Stomach (tissue), 9 donors: Measurements from ENCODE around the gene ASAH2. TPM values are rescaled to one million over a fixed set of nuclear protein-coding genes. Genes with fewer than 3 reads are reported as not detected.
A peak's percentile ranks its signal among the peaks of the same experiment; 100 is the strongest.
"Not testable (repeated sequence)": the region's sequence is repeated elsewhere in the genome, so short reads cannot be mapped to it uniquely, and the experiment has no call there.

Source experiments
- DNase-seq, 2 donors: peaks; one replicate each; pipeline versions ENCODE4 v3.0.0 to v3.0.0-alpha.2; 2013 to 2019
- H3K27ac ChIP-seq, 5 donors: fragments of 200-600 bp in 4 of 5; sonication (generic) in 4 of 5; one replicate each; pipeline ENCODE4 v1.5.1; 2013 to 2019; ENCODE audit warnings: mild to moderate bottlenecking in 1 of 5, moderate library complexity in 1 of 5
- H3K27me3 ChIP-seq, 3 donors: fragments of 200-600 bp; sonication (generic); one replicate each; pipeline ENCODE4 v1.5.1; 2017 to 2019; ENCODE audit warnings: mixed run types in 1 of 3
- H3K36me3 ChIP-seq, 4 donors: fragments of 200-600 bp; sonication (generic); 1 replicate in 3 of 4; 2 replicates in 1 of 4; pipeline ENCODE4 v1.5.1; 2016 to 2019
- H3K4me1 ChIP-seq, 4 donors: fragments of 200-600 bp; sonication (generic); one replicate each; pipeline ENCODE4 v1.5.1; 2016 to 2019
- H3K4me3 ChIP-seq, 4 donors: fragments of 200-600 bp; sonication (generic) in 3 of 4; one replicate each; pipeline ENCODE4 v1.5.1; 2016 to 2019; ENCODE audit warnings: mild to moderate bottlenecking in 1 of 4
- H3K9me3 ChIP-seq, 4 donors: fragments of 200-600 bp; sonication (generic); one replicate each; pipeline ENCODE4 v1.5.1; 2016 to 2019
- EP300 ChIP-seq: sonication (generic); formaldehyde crosslinking; IDR thresholded peaks from one replicate; pipeline ENCODE4 v1.6.1; 2017; ENCODE audit warnings: antibody characterized with exemption
- POLR2A ChIP-seq, 4 donors: fragments of 450-650 bp; IDR thresholded peaks; one replicate each; pipeline ENCODE4 v1.6.1; 2016; ENCODE audit warnings: antibody characterized with exemption in 4 of 4, control low read depth in 2 of 4, mild to moderate bottlenecking in 1 of 4, moderate library complexity in 1 of 4
- POLR2AphosphoS5 ChIP-seq, 3 donors: sonication (generic); formaldehyde crosslinking; IDR thresholded peaks; one replicate each; pipeline ENCODE4 v1.6.1; 2016; ENCODE audit warnings: antibody characterized with exemption in 3 of 3
- WGBS, 5 donors: extraction: QIAGEN DNeasy Blood & Tissue Kit in 3 of 5; methylation state at CpG; one replicate each; pipeline versions ENCODE4 v1.1.5 to v1.1.7; 2013 to 2018; 5-methylcytosine and 5-hydroxymethylcytosine counted together
- intact Hi-C: fragments of 100-400 bp; cut with DNase I; formaldehyde crosslinking; loops from one replicate; pipeline ENCODE4 v1.15.1; 2023; ENCODE audit warnings: low total_unique reads
- polyA plus RNA-seq, 3 donors: library from polyadenylated mRNA; stranded (reverse); fragments of 200-250 nt; gene quantifications; one replicate each; pipeline ENCODE4 v1.2.3, GENCODE V29; 2013
- total RNA-seq, 5 donors: library from RNA; depleted of rRNA; stranded (reverse); fragments of >200 nt; gene quantifications; one replicate each; pipeline versions ENCODE4 v1.1.0 to v1.2.3, GENCODE V29; 2014 to 2016
- TF ChIP-seq, protein P1 (sequence below), 7 experiments: fragments of 450-650 bp in 4 of 7; fragments of 200-600 bp in 3 of 7; sonication (generic) in 3 of 7; IDR thresholded peaks; one replicate each; pipeline ENCODE4 v1.5.1; 2016 to 2019; ENCODE audit warnings: antibody characterized with exemption in 7 of 7, control low read depth in 2 of 7, mild to moderate bottlenecking in 1 of 7
- donor health status: healthy with polysubstance abuse.
- donor health status: Bipolar disorder and iron deficiency.
- donor health status: healthy.

ASAH2 gene
- total and polyA plus RNA-seq, 8 donors, result 0.20 to 22.8 (median 0.55) TPM

- no peaks in the 10 kb centered on the region for H3K36me3 ChIP-seq
- intact Hi-C loops, result no loop called here
- no peaks in the 10 kb centered on the region for H3K4me1 ChIP-seq
- no peak overlapping the region for H3K4me3 ChIP-seq
- no peaks in the 10 kb centered on the region for H3K9me3 ChIP-seq
- H3K27ac ChIP-seq, result no peak overlapping the region
- H3K27me3 ChIP-seq, result no peaks in the 10 kb centered on the region
- no peak for DNase-seq
- TF ChIP-seq, protein P1, sequence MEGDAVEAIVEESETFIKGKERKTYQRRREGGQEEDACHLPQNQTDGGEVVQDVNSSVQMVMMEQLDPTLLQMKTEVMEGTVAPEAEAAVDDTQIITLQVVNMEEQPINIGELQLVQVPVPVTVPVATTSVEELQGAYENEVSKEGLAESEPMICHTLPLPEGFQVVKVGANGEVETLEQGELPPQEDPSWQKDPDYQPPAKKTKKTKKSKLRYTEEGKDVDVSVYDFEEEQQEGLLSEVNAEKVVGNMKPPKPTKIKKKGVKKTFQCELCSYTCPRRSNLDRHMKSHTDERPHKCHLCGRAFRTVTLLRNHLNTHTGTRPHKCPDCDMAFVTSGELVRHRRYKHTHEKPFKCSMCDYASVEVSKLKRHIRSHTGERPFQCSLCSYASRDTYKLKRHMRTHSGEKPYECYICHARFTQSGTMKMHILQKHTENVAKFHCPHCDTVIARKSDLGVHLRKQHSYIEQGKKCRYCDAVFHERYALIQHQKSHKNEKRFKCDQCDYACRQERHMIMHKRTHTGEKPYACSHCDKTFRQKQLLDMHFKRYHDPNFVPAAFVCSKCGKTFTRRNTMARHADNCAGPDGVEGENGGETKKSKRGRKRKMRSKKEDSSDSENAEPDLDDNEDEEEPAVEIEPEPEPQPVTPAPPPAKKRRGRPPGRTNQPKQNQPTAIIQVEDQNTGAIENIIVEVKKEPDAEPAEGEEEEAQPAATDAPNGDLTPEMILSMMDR (IDR thresholded peaks at IDR 0.05), result no peak
- TF ChIP-seq POLR2A (IDR thresholded peaks at IDR 0.05) (no peak), POLR2AphosphoS5 (IDR thresholded peaks at IDR 0.05) (no peak), EP300 (no peak)
These were observed 7.1 kb downstream of the ASAH2 start for GRCh38 chr10:50244201-50244600.

DNA sequence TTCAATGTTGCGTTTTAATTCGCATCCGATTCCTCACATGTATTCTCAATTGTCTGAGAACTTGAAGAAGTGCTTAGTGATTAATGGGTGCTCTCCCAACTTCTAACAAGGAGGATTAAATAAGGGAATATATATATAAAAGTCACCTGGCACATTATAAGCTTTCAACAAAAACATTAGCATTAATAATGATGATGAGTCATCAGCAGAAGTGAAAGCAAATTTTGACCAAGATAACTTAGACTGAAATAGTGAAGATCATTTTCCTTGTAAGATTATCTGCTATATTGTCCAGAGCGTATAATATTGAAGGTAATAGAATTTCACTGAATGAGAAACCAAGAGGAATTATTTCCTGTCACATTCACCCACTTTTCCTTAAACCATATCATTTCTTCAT, 8.5 kb downstream of the ASAH2 start:
- H3K27me3 ChIP-seq, result no peaks in the 10 kb centered on the region
- H3K27ac ChIP-seq, result no peak overlapping the region
- no peak overlapping the region for H3K4me3 ChIP-seq
- intact Hi-C loops, result no loop called here
- no peaks in the 10 kb centered on the region for H3K4me1 ChIP-seq
- no peaks in the 10 kb centered on the region for H3K9me3 ChIP-seq
- H3K36me3 ChIP-seq, result no peaks in the 10 kb centered on the region
- no peak for TF ChIP-seq EP300
- DNase-seq, result no peak
- 87 to 95% (median 94%) methylated on average over 4 of the region's 4 CpGs for WGBS, 5 donors

GRCh38 chr10:50241478-50241877, 9.8 kb downstream of the ASAH2 start:
- H3K4me1 ChIP-seq, H3K4me3 ChIP-seq, H3K36me3 ChIP-seq, H3K9me3 ChIP-seq, intact Hi-C loops, H3K27ac ChIP-seq, DNase-seq, H3K27me3 ChIP-seq: not testable (repeated sequence)
- WGBS, 5 donors, result 88 to 97% (median 94%) methylated on average over 1 of the region's 1 CpG

DNA sequence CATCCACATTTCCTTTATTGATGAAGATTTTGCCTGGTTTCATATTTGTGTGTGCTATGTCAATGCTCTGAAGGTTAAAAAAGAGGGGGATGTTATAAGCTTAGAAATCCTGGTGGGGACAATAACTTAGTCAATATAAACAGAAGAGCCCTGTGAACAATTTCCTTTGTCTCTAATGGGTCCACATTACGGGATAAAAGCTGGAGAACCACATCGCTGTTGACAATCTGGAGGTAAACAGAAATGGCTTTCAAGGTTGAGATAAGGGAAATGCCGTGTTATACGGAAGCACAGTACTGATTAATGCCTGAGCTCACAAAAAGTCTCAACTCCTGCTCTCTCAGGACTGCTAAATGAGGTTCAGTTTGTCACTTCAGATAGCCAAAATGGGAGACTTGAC, 16.8 kb downstream of the ASAH2 start:
- peak in 2 of 3 donors; percentile 73 to 75 for TF ChIP-seq POLR2AphosphoS5 (IDR thresholded peaks at IDR 0.05)
- TF ChIP-seq POLR2A (IDR thresholded peaks at IDR 0.05), result no peak
- Histone ChIP-seq H3K27ac (peak overlapping the region in 3 of 5 donors; percentile 9 to 53 (median 17)), H3K4me1 (peaks cover 0 to 6% (median 5%) of the 10 kb centered on the region in 4 donors), H3K4me3 (no peak overlapping the region), H3K9me3 (no peaks in the 10 kb centered on the region), H3K36me3 (no peaks in the 10 kb centered on the region), H3K27me3 (no peaks in the 10 kb centered on the region)
- peak in 1 of 2 donors; percentile 75 for DNase-seq
- intact Hi-C loops, result no loop called here
- WGBS, 5 donors, result 18 to 40% (median 22%) methylated on average over 4 of the region's 4 CpGs

DNA sequence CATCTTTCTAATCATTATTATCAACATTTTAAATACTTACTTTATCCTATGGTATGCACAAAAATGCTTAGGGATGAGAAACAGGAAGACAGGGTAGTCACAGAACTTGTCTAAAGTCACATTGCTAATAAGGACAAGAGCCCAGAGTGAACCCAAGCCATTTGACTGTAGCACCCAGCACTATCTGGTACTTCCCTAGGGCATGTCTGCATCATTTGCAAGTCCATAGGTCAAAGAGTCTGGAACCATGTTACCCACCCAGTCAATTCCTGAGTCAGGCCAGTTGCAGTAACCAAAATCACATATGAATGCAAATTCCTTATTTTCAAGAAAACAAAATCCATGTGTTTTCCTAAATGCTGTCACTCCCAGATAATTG, 19.1 kb downstream of the ASAH2 start:
- no peak for DNase-seq
- intact Hi-C loops, result no loop called here
- no peaks in the 10 kb centered on the region for H3K9me3 ChIP-seq

DNA sequence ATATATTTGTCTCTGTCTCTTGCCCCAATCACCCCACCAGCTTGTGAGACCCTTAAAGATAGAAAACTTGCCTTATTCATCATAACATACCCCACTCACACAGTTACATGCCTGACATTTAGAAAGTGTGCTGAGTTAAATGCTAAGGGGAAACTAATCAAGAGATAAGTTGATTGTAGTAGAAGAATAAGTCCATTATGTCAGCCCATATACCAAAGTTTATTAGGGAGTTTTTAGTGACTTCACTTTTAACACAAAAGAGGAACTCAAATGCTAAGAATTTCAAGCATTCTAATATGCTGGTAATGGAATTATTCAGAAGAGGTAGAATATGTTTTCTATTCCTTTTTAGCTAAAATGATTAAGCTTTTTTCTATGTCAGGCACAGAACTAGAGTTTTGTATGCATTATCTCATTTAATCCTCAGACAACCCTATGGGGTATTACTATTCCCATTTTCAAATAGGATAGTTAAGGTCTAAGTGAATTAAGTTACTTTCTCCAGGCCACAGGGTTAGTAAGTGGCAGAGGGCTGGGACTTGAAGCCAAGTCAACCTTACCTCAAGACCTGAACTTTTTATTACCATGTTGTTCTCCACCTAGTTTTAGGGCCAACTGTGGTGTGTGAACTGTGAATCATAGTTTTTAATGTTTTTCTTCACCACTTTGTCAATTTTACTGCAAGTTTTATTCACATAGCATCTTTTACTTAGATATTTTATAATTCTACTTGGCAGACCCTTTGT, 19.6 kb downstream of the ASAH2 start:
- no peaks in the 10 kb centered on the region for H3K9me3 ChIP-seq
- DNase-seq, result no peak
- no peak overlapping the region for H3K27ac ChIP-seq
- H3K4me1 ChIP-seq, result peaks cover 0 to 6% (median 5%) of the 10 kb centered on the region in 4 donors
- intact Hi-C loops, result no loop called here
- no peaks in the 10 kb centered on the region for H3K27me3 ChIP-seq
- H3K4me3 ChIP-seq, result no peak overlapping the region
- no peak for TF ChIP-seq EP300
- TF ChIP-seq POLR2A (IDR thresholded peaks at IDR 0.05), result no peak
- TF ChIP-seq POLR2AphosphoS5 (IDR thresholded peaks at IDR 0.05), result no peak
- TF ChIP-seq, protein P1 (IDR thresholded peaks at IDR 0.05), result no peak
- no peaks in the 10 kb centered on the region for H3K36me3 ChIP-seq

More for the DNA sequence above, 19.1 kb downstream of the ASAH2 start:
- peaks cover 0 to 6% (median 5%) of the 10 kb centered on the region in 4 donors for H3K4me1 ChIP-seq
- H3K27ac ChIP-seq, result no peak overlapping the region
- no peaks in the 10 kb centered on the region for H3K27me3 ChIP-seq
- no peaks in the 10 kb centered on the region for H3K36me3 ChIP-seq
- no peak overlapping the region for H3K4me3 ChIP-seq
- no peak for TF ChIP-seq POLR2A (IDR thresholded peaks at IDR 0.05)
- TF ChIP-seq POLR2AphosphoS5 (IDR thresholded peaks at IDR 0.05), result no peak
